Measurements from ENCODE around the gene TNRC18.
"Not testable (repeated sequence)": the region's sequence is repeated elsewhere in the genome, so short reads cannot be mapped to it uniquely, and the experiment has no call there.

Gene TNRC18

DNA sequence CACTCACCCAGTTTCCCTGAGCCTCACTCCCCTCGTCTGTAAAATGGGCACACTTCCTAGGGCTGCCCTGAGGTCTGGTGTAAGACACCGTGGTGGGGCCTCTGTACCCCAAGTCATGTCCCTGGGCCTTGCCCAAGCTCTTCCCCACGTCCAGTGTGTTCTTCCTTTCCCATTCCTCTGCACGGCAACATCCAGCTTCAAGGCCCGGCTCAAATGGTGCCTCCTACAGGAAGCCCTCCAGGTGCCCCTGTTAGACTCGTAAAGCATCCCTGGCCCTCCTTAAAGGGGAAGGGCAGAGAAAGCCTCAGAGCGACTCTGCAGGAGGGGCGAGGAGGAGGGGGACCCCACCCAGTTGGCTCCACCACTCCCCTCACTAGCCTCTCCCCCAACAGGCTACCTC, 132.3 kb downstream of the TNRC18 start:
- DNase-seq (ENCODE audit: low spot score) = no peak

- DNase-seq (ENCODE audit: low spot score) = no peak
Observed at GRCh38 chr7:5289355-5289754, 134.3 kb downstream of the TNRC18 start.

- not testable (repeated sequence) for DNase-seq (ENCODE audit: low spot score)
Observed at GRCh38 chr7:5288560-5288959, 135.1 kb downstream of the TNRC18 start.

- DNase-seq (ENCODE audit: low spot score) = no peak
Observed at GRCh38 chr7:5287802-5288201, 135.8 kb downstream of the TNRC18 start.

DNA sequence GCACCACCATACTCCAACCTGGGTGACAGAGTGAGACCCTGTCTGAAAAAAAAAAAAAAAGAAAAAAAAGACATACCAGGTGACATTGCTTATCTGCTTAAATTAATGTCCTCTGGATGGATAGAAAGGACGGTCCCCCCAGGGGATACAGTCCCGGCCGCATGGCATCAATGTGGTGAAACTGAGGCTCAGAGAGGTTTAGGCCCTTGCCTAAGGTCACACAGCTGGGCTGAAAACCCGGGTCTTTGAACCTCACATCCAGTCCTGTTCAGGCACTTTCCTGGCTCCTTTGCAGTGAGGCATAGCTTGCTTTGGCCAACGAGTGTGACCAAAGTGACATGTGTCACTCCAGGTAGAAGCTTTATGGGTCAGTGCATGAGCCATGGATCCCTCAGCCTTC, 136.3 kb downstream of the TNRC18 start:
- DNase-seq (ENCODE audit: low spot score) = not testable (repeated sequence)

GRCh38 chr7:5286933-5287332, 136.7 kb downstream of the TNRC18 start:
- no peak for DNase-seq (ENCODE audit: low spot score)

DNA sequence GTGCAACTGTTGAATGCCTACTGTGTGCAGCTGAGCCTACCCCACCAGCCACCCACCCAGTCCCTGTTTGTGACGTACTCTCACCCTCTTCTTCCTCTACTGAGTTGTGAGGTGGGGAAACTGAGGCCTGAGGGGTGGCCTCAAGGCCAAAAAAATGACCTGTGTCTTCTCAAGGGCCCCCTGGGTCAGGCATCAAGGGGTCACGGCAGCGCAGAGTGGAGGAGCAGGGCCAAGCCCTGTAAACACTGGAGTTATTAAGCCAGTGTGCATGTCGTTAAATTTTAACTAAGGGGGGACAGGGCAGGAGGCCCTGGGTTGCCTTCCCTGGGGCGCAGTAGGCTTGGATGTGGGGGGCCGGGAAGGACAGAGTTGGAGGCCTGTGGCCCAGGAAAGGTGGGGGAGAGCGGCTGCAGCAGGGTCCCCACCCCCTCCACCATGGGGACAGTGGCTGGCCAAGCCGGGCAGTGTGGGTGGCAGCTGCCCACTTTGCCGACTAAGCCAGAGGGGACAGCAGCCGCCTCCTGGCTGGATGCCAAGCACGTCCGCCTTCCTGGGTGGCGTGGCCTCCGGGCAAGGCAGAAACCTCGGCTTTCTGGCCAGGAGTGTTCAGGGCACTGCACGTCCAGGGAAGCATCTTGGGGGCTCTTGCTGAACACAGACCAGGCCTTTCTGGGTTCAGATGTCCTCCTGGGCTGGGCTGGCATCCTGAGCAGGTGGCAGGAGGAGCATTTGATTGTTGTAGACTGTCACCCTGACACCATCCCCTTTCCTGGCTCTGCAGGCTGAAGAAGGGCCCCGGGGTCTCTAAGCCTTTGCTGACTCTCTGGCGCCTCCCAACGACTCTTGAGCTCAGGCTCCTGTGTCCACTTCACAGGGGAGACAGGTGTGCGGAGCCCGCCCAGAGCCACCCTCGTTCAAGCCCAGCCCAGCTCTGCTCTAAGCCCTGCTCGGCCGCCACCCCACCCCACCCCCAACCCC, 139.0 kb downstream of the TNRC18 start:
- DNase-seq (ENCODE audit: low spot score) = peak; percentile 51

- no peak for DNase-seq (ENCODE audit: low spot score)
Observed at GRCh38 chr7:5283421-5284303, 140.0 kb downstream of the TNRC18 start.

DNA sequence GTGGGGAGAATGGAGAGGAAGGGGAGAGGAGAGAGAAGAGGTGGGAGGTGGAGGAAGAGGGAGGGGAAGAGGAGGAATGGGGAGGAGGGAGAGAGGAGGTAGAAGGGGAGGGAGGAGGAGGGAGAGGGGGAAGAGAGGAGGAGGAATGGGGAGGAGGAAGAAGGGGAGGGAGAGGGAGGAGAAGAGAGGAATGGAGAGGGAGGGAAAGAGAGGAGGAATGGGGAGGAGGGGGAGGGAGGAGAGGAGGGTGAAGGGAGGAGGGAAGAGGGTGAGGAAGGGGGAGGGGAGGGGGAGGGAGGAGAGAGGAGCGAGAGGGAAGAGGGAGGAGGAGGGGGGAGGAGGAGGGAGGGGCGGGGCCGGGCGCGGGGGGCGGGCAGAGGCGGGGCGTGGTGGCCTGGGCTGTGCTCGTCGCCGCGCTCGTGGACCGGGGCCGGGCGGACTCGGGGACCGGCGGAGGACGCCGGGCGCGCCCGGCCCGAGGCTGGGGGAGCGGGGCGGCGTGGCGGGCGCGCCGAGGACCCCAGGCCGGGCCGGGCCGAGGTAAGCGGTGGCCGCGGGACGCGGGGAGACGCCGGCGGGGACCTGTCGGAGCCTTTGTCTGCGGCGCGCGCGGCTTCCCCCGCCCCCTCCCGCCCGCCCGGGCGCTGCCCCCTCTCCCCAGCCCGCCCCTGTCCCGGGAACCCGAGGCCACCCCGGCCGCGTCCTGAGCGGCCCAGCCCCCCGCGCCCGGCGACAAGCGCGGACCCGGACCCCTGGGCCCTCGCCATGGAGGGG, 140.9 kb downstream of the TNRC18 start, which contains the start of gene SLC29A4:
TSS of gene SLC29A4 (plus strand) at position 401 of the 774 bp plus-strand sequence. CDS start 4,874 bp downstream, outside the sequence.
- DNase-seq (ENCODE audit: low spot score) = peak; percentile 38

GRCh38 chr7:5281598-5282500, 141.8 kb downstream of the TNRC18 start:
- peak; percentile 11 for DNase-seq (ENCODE audit: low spot score)

GRCh38 chr7:5279734-5280133, 143.9 kb downstream of the TNRC18 start:
- no peak for DNase-seq (ENCODE audit: low spot score)

- DNase-seq (ENCODE audit: low spot score) = no peak
Observed at GRCh38 chr7:5278766-5279165, 144.9 kb downstream of the TNRC18 start.

- DNase-seq (ENCODE audit: low spot score) = no peak
Observed at GRCh38 chr7:5276611-5277010, 147.0 kb downstream of the TNRC18 start.

- not testable (repeated sequence) for DNase-seq (ENCODE audit: low spot score)
Observed at GRCh38 chr7:5276123-5276522, 147.5 kb downstream of the TNRC18 start.

DNA sequence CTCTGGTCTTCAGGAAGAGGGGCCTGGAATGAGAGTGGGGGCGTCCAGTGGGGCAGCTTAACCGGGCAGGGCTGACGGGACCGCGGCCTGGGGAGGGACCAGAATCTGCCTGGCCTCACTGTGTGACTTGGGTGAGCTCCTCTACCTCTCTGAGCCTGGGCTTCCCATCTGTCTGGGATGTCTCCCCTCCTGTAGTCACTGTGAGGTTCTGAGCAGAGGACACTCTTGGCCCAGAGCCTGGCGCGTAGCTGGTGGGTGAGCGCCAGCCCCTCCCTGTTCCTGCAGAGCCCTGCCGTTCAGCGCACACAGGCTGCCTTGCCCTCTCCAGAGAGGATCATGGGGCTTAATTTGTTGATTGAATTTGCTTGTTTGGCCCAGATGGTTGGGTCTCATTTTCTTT, 148.1 kb downstream of the TNRC18 start:
- DNase-seq (ENCODE audit: low spot score) = not testable (repeated sequence)

DNA sequence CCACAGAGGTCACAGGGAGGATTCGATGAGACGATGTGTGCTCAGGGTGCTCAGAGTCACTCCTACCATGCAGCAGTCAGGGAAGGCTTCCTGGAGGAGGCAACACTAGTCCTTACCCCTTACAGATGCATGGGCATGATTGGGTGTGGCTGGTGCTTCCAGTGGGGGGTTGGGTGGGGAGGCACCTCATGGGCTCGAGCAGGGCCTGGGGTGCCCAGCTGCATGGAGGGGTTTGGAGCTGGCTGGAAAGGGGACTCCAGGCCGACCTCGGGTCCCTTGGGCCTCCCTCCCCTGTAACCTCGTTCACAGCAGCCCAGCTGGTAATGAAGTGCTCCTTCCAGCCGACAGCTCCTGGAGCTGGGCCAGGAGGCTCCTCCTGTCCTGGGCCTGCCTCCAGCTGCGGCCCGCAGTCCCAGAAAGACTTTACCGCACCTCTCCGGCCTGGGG, 148.6 kb downstream of the TNRC18 start:
- DNase-seq (ENCODE audit: low spot score) = not testable (repeated sequence)

GRCh38 chr7:5274441-5274840, 149.2 kb downstream of the TNRC18 start:
- no peak for DNase-seq (ENCODE audit: low spot score)

- not testable (repeated sequence) for DNase-seq (ENCODE audit: low spot score)
Observed at GRCh38 chr7:5273831-5274405, 149.7 kb downstream of the TNRC18 start.

- DNase-seq (ENCODE audit: low spot score) = no peak
Observed at GRCh38 chr7:5270788-5271187, 152.8 kb downstream of the TNRC18 start.

DNA sequence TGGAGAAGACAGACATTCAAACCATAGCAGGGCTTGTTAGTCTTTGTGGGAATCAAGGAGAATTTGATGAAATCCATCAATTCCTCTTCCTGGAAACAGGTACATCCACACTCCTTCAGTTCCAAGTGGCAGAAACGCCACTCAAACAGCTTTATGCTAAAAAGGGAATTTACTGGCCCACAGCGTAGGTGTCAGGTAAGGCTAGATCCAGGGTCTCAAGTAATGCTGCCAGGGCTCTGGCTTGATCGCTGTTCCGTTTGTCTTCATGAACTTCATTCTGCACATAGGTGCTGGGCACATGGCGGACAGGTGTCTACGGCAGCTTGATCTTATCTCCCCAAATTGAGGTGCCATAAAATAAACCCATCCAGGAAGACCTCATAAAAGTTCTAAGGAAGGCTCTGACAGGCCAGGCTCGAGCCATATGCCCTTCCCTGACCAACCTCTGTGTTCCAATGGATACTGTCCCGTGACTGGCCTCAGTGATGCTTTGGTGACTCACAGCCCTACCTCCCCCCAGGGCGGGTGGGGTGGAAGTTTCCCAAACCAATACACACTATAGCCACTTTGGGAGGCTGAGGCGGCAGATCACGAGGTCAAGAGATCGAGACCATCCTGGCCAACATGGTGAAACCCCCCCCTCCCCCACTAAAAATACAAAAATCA, 153.5 kb downstream of the TNRC18 start:
- not testable (repeated sequence) for DNase-seq (ENCODE audit: low spot score)

Data from globus pallidus (tissue), 1 donor.